Measurements from ENCODE around the gene MSI2.

MSI2 gene

GRCh38 chr17:57395721-57396321 is 139.5 kb downstream of the MSI2 start:
- no peak for DNase-seq (ENCODE audit: low read depth in 2 of 2)

GRCh38 chr17:57396511-57396921 is 140.2 kb downstream of the MSI2 start:
- DNase-seq (ENCODE audit: low read depth in 2 of 2), result no peak

GRCh38 chr17:57397402-57397801 is 141.1 kb downstream of the MSI2 start:
- DNase-seq (ENCODE audit: low read depth in 2 of 2), result no peak

- DNase-seq (ENCODE audit: low read depth in 2 of 2), result no peak
These were observed 143.4 kb downstream of the MSI2 start for GRCh38 chr17:57399690-57400089.

- DNase-seq (ENCODE audit: low read depth in 2 of 2), result no peak
These were observed 144.3 kb downstream of the MSI2 start for GRCh38 chr17:57400648-57401047.

- DNase-seq (ENCODE audit: low read depth in 2 of 2), result no peak
These were observed 145.5 kb downstream of the MSI2 start for GRCh38 chr17:57401556-57402488.

GRCh38 chr17:57402681-57403180 is 146.4 kb downstream of the MSI2 start:
- DNase-seq (ENCODE audit: low read depth in 2 of 2), result no peak

- no peak for DNase-seq (ENCODE audit: low read depth in 2 of 2)
These were observed 146.9 kb downstream of the MSI2 start for GRCh38 chr17:57403236-57403635.

- no peak for DNase-seq (ENCODE audit: low read depth in 2 of 2)
These were observed 147.8 kb downstream of the MSI2 start for GRCh38 chr17:57404073-57404472.

- DNase-seq (ENCODE audit: low read depth in 2 of 2), result no peak
These were observed 148.6 kb downstream of the MSI2 start for GRCh38 chr17:57404795-57405490.

GRCh38 chr17:57405491-57406072 is 149.3 kb downstream of the MSI2 start:
- DNase-seq (ENCODE audit: low read depth in 2 of 2), result no peak

- no peak for DNase-seq (ENCODE audit: low read depth in 2 of 2)
These were observed 150.0 kb downstream of the MSI2 start for GRCh38 chr17:57406131-57406980.

- DNase-seq (ENCODE audit: low read depth in 2 of 2), result no peak
These were observed 150.6 kb downstream of the MSI2 start for GRCh38 chr17:57406981-57407286.

GRCh38 chr17:57407287-57408070 is 151.2 kb downstream of the MSI2 start:
- no peak for DNase-seq (ENCODE audit: low read depth in 2 of 2)

- DNase-seq (ENCODE audit: low read depth in 2 of 2), result no peak
These were observed 151.9 kb downstream of the MSI2 start for GRCh38 chr17:57408071-57408811.

GRCh38 chr17:57410169-57410568 is 153.8 kb downstream of the MSI2 start:
- DNase-seq (ENCODE audit: low read depth in 2 of 2), result no peak

- no peak for DNase-seq (ENCODE audit: low read depth in 2 of 2)
These were observed 156.3 kb downstream of the MSI2 start for GRCh38 chr17:57412520-57413096.

GRCh38 chr17:57413848-57414651 is 157.7 kb downstream of the MSI2 start:
- no peak for DNase-seq (ENCODE audit: low read depth in 2 of 2)

Data from stimulated activated CD8-positive, alpha-beta memory T cell treated with anti-CD3 and anti-CD28 coated beads, Interleukin-15, amount 100 ng/mL, for 4 hours (primary cell).